GM04504 (cell line): Measurements from ENCODE around the gene SCAMP1.
"Not testable (repeated sequence)": the region's sequence is repeated elsewhere in the genome, so short reads cannot be mapped to it uniquely, and the experiment has no call there.

Source experiments
- DNase-seq: peaks from one replicate; pipeline ENCODE4 v3.0.0-alpha.2; 2012; ENCODE audit warnings: low read depth

SCAMP1 gene

GRCh38 chr5:78420548-78420947 lies 60.1 kb downstream of the SCAMP1 start:
- DNase-seq: no peak

DNA sequence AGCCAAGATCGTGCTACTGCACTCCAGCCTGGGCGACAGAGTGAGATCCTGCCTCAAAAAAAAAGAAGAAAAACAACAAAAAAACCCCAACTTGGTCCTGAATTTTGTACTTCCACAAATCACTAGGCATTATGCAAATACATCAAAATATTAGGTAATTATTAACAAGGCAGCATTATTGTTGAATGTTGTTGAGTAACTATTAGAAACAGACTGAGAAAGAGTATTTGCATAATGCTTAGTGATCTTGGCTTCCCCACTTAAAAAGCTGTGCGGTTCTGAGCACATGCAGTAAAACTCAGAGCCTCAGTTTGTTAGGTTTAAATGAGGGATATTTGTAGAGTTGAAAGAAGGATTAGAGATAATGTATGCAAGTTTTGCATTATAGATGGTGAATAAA lies 64.2 kb downstream of the SCAMP1 start:
- DNase-seq: no peak

DNA sequence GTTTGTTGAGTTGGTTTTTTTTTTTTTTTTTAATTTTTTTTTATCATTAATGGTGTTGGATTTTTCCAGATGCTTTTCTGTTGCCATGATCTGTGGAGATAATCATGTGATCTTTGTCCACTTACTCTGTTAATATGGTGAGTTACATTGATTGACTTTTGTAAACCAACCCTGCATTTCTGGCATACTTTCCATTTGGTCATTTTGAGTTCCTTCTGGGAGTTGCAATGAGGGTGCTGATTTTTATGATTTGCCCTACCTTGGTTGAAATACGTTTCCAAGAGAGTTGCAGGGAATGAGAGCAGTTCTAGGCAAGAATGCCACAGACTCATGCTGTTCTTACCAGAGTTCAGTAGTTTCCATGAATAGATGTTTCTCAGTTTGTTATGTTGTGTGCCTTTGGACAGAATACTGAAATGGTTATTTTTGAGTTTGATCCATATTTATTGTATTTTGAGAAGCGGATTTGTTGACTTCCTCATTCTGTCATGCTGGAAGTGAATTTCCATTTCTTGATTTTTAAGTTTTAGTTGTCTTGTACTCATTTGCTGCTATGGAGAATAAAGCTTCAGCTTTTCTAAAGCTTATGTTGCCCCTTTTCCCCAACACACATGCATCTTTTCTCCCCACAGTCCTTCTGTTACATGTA lies 69.0 kb downstream of the SCAMP1 start:
- no peak for DNase-seq

- DNase-seq: no peak
Observed at GRCh38 chr5:78430866-78431265, 70.4 kb downstream of the SCAMP1 start.

- DNase-seq: no peak
Observed at GRCh38 chr5:78433972-78434371, 73.6 kb downstream of the SCAMP1 start.

DNA sequence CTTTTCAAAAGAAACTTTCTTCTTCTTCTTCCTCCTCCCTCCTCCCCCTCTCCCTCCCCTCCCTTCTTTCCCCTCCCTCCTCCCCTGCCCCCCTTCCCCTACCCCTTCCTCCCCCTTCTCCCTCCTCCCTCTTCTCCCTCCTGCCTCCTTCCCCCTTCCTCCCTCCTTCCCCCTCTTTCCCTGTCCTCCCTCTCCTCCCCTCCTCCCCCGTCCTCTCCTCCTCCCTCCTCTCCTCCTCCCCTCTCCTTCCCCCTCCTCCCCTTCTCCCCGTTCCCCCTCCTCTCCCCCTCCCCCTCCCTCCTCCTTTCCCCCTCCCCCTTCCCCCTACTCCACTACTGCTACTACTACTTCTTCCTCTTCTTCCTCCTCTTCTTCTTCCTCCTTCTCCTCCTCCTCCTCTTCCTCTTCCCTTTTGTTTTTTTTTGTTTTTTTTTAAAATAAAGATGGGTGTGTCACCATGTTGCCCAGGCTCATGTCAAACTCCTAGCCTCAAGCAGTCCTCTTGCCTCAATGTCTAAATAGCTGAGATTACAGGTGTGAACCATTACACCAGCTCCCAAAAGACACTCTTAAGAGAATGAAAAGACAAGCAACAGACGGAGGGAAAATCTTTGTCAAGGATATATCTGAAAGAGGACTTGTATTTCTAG lies 87.5 kb downstream of the SCAMP1 start:
- DNase-seq: no peak

GRCh38 chr5:78449103-78449502 lies 88.7 kb downstream of the SCAMP1 start:
- DNase-seq: no peak

DNA sequence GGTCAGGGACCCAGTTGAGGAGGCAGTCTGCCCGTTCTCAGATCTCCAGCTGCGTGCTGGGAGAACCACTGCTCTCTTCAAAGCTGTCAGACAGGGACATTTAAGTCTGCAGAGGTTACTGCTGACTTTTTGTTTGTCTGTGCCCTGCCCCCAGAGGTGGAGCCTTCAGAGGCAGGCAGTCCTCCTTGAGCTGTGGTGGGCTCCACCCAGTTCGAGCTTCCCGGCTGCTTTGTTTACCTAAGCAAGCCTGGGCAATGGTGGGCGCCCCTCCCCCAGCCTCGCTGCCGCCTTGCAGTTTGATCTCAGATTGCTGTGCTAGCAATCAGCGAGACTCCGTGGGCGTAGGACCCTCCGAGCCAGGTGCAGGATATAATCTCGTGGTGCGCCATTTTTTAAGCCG lies 97.1 kb downstream of the SCAMP1 start:
- DNase-seq: not testable (repeated sequence)

- no peak for DNase-seq
Observed at GRCh38 chr5:78458843-78459242, 98.4 kb downstream of the SCAMP1 start.

DNA sequence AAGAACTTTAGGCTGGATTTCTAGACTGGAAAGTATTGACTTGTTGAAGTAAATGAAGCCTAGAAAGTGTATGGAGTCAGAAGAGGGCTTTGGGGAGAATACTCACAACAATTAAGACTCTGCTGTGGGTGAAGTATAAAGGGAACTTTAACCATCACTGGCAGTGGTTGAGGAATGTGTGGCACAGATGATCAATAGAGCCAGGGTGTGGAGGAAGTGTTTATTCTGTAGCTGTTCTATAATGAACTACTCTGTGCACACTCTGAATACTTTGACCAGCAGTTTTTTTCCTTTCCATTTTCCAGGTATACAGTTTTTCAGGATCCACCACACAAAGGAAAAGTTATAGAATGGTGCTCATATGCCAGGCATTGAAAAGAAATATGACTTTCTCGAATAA lies 106.7 kb downstream of the SCAMP1 start:
- DNase-seq: no peak

GRCh38 chr5:78467752-78468357 lies 107.4 kb downstream of the SCAMP1 start:
- DNase-seq: peak; percentile 13

GRCh38 chr5:78471896-78472295 lies 111.5 kb downstream of the SCAMP1 start:
- DNase-seq: no peak

GRCh38 chr5:78472469-78473106 lies 112.2 kb downstream of the SCAMP1 start:
- peak; percentile 4 for DNase-seq

DNA sequence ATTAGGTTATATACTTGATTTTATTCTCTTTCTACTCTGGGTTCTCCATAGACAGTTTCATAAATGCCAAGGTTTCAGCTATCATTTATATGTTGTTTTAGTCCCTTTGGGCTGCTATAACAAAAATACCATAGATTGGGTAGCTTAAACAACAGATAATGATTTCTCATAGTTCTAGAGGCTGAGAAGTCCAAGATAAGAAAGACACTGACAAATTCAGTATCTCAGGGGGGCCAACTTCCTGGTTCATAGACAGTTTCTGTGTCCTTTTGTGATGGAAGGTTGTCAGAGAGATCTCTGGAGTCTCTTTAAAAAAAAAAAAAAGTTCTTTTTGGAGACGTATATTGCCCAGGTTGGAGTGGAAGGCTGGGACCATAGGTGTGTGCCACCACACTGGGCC lies 113.3 kb downstream of the SCAMP1 start:
- no peak for DNase-seq

- DNase-seq: no peak
Observed at GRCh38 chr5:78475370-78475769, 115.0 kb downstream of the SCAMP1 start.

- no peak for DNase-seq
Observed at GRCh38 chr5:78476795-78477194, 116.4 kb downstream of the SCAMP1 start.

DNA sequence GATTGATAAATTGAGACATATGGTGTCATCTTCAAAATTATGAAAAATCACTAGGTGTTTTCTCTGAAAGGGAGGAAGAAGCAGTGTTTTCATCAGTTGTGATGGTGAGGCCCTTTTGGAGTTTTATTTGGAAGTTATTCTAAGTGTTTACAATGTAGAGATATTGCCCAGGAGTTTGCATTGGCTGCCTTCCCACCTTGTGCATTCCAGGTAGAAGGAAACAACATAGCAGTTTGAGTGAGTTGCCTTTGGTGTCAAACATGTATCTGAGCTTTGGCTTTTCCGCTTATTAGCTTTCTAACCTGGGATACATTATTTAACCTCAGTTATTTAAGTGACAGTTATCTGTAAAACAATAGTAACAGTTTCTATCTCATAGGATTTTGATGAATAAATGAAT lies 122.5 kb downstream of the SCAMP1 start:
- no peak for DNase-seq

- DNase-seq: no peak
Observed at GRCh38 chr5:78483809-78484521, 123.5 kb downstream of the SCAMP1 start.

GRCh38 chr5:78486218-78486617 lies 125.8 kb downstream of the SCAMP1 start:
- DNase-seq: no peak

DNA sequence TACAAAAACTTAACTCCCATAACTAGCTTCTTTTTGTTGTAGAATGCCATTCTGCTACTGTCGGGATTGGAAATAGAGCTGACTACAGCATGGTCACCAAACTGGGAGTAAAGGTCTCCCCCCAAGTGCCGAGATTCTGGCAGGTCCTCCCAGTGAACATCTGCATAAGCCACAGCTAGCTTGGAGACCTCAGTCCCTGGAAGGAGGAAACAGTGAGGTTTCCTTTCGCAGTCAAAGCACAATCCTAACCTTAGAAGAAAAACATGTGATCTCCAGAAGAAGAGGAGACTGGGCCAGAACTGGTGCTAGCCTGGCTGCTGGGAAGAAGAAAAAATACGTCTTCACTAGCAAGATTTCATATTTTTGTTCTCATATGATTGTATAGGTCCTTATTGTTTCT lies 127.4 kb downstream of the SCAMP1 start:
- no peak for DNase-seq

- no peak for DNase-seq
Observed at GRCh38 chr5:78490709-78491485, 130.5 kb downstream of the SCAMP1 start.

DNA sequence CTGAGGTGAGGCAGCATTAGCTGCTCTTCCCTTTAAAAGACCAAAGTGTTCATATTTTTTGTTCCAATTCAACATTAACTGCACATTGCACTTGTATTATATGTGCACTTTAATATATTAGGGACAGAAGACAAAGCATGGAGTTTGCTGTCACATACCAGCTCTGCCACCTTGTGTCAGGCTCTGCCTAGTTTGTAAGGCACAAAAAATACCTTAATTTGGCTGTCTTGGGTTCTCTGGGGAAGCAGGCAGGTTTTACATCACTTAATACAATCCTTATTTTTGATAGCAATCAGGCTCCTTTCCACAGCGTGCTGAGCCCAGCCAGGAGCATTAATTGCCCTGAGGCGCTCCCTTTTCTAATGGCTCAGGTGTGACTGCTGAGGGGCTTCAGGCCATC lies 131.8 kb downstream of the SCAMP1 start:
- DNase-seq: no peak
